ACHN (cell line): ENCODE data around the gene TSPAN6.

Experiments used
- DNase-seq: peaks from one replicate; pipeline ENCODE4 v3.0.0-alpha.2; 2015
- in situ Hi-C: cut with HindIII; loops from 2 replicates; pipeline ENCODE4 v1.10.0; 2017; ENCODE audit warnings: low sequenced_read_pairs, low pct_ligation_motif_present, low pct_unique_long_range_greater_than_20kb

TSPAN6 gene

GRCh38 chrX:100599456-100599855 lies 37.1 kb downstream of the TSPAN6 start:
- no peak for DNase-seq
- in situ Hi-C loops: no loop called here

GRCh38 chrX:100596601-100597000 lies 40.0 kb downstream of the TSPAN6 start:
- DNase-seq: no peak
- in situ Hi-C loops: no loop called here

- in situ Hi-C loops: no loop called here
- DNase-seq: no peak
These were observed 43.0 kb downstream of the TSPAN6 start for GRCh38 chrX:100593581-100593980.

GRCh38 chrX:100593126-100593525 lies 43.5 kb downstream of the TSPAN6 start:
- DNase-seq: no peak
- in situ Hi-C loops: no loop called here

- DNase-seq: no peak
- in situ Hi-C loops: no loop called here
These were observed 45.2 kb downstream of the TSPAN6 start for GRCh38 chrX:100591256-100592051.

GRCh38 chrX:100587861-100588260 lies 48.7 kb downstream of the TSPAN6 start:
- DNase-seq: no peak
- in situ Hi-C loops: no loop called here

GRCh38 chrX:100586747-100587146 lies 49.9 kb downstream of the TSPAN6 start:
- in situ Hi-C loops: no loop called here
- DNase-seq: no peak

- DNase-seq: no peak
These were observed 52.0 kb downstream of the TSPAN6 start, which contains the start of gene TNMD for GRCh38 chrX:100584611-100585010. Gene TNMD, plus strand, starts transcription at chrX:100584936. Its CDS starts 83 bp downstream, at chrX:100585019.

More at GRCh38 chrX:100584611-100585010, 52.0 kb downstream of the TSPAN6 start, which contains the start of gene TNMD:
- in situ Hi-C loops: no loop called here
